T-cell (primary cell): ENCODE results near the gene LINC00237. TPM values are rescaled to one million over a fixed set of nuclear protein-coding genes. Genes with fewer than 3 reads are reported as not detected.
A peak's percentile ranks its signal among the peaks of the same experiment; 100 is the strongest.

Experiments
- ATAC-seq, 4 experiments: fragments of 200-7000 bp in 3 of 4; fragments of 150-1000 bp in 1 of 4; cut with Tn5 transposase; replicated peaks in 1 of 4; 1 replicate in 3 of 4; 2 replicates in 1 of 4; pipeline ENCODE4 v1.10.0; 2021; ENCODE audit warnings: moderate library complexity in 3 of 4, mild to moderate bottlenecking in 2 of 4, moderate number of reproducible peaks in 1 of 4
- CTCF ChIA-PET, 2 donors: fragments of 300-600 bp; sonication (Branson Sonifier 250); formaldehyde crosslinking; loops; one replicate each; lab custom pipeline; 2022; ENCODE audit warnings: antibody characterized with exemption in 2 of 2; lab: Charles Lee
- POLR2A ChIA-PET, 2 donors: fragments of 300-600 bp; sonication (Branson Sonifier 250); formaldehyde crosslinking; loops; one replicate each; lab custom pipeline; 2022; ENCODE audit warnings: antibody characterized with exemption in 2 of 2; lab: Charles Lee
- DNase-seq, 35 experiments: peaks; one replicate each; pipeline versions ENCODE4 v3.0.0 to v3.0.0-alpha.2; 2013 to 2023
- H3K27ac ChIP-seq: one replicate; pipeline ENCODE4 v1.5.1; 2013; ENCODE audit warnings: low read length
- H3K27me3 ChIP-seq, 2 experiments: replicated peaks in 1 of 2; 1 replicate in 1 of 2; 2 replicates in 1 of 2; pipeline versions ENCODE4 v1.6.1 to v1.7.0; 2013; ENCODE audit warnings: low read length in 1 of 2, mixed read lengths in 1 of 2; ENCODE audit not compliant: control insufficient read depth in 2 of 2, insufficient read depth in 2 of 2; ENCODE audit errors: extremely low read depth in 1 of 2
- H3K36me3 ChIP-seq, 2 donors: 1 replicate in 1 of 2; 2 replicates in 1 of 2; pipeline versions ENCODE4 v1.6.1 to v1.7.0; 2013; ENCODE audit warnings: low read length in 1 of 2; ENCODE audit not compliant: control insufficient read depth in 2 of 2, insufficient read depth in 1 of 2; ENCODE audit errors: extremely low read depth in 1 of 2
- H3K4me1 ChIP-seq, 2 experiments: 1 replicate in 1 of 2; 2 replicates in 1 of 2; pipeline versions ENCODE4 v1.6.1 to v1.7.0; 2013; ENCODE audit warnings: low read length in 2 of 2, mixed read lengths in 1 of 2; ENCODE audit not compliant: insufficient read depth in 2 of 2, control insufficient read depth in 1 of 2; ENCODE audit errors: extremely low read depth in 1 of 2
- H3K4me3 ChIP-seq, 2 donors: 1 replicate in 1 of 2; 2 replicates in 1 of 2; pipeline versions ENCODE4 v1.5.1 to v1.7.0; 2013; ENCODE audit warnings: mild to moderate bottlenecking in 2 of 2, low read length in 1 of 2, moderate library complexity in 1 of 2; ENCODE audit not compliant: control insufficient read depth in 1 of 2; ENCODE audit errors: extremely low read depth in 1 of 2
- H3K9me3 ChIP-seq: 2 replicates; pipeline ENCODE4 v1.7.0; 2013
- H3K27ac Mint-ChIP-seq, 2 donors: one replicate each; pipeline ENCODE4 v1.8.0; 2020 to 2021; ENCODE audit warnings: mild to moderate bottlenecking in 2 of 2, mixed read lengths in 2 of 2
- H3K27me3 Mint-ChIP-seq, 2 donors: one replicate each; pipeline ENCODE4 v1.8.0; 2021 to 2022; ENCODE audit warnings: mixed read lengths in 2 of 2
- H3K36me3 Mint-ChIP-seq: one replicate; pipeline ENCODE4 v1.8.0; 2021; ENCODE audit warnings: mixed read lengths
- H3K4me1 Mint-ChIP-seq, 3 donors: one replicate each; pipeline ENCODE4 v1.8.0; 2020 to 2022; ENCODE audit warnings: mixed read lengths in 3 of 3, mild to moderate bottlenecking in 1 of 3
- H3K4me3 Mint-ChIP-seq, 3 donors: one replicate each; pipeline ENCODE4 v1.8.0; 2020 to 2022; ENCODE audit warnings: mild to moderate bottlenecking in 3 of 3, mixed read lengths in 3 of 3, moderate library complexity in 3 of 3
- H3K9me3 Mint-ChIP-seq, 3 donors: one replicate each; pipeline ENCODE4 v1.8.0; 2020 to 2022; ENCODE audit warnings: mixed read lengths in 3 of 3
- WGBS: methylation state at CpG from one replicate; pipeline ENCODE4 v1.1.5; 2013; ENCODE audit warnings: missing lambda C conversion rate; ENCODE audit not compliant: insufficient coverage; 5-methylcytosine and 5-hydroxymethylcytosine counted together
- total RNA-seq, 35 experiments: library from RNA in 6 of 35; stranded (reverse) in 6 of 35; fragments of 120-200 nt in 1 of 35; gene quantifications; one replicate each; pipeline versions ENCODE4 v1.2.1 to v1.2.4 and lab custom pipeline; 2013 to 2026

The LINC00237 gene
- total RNA-seq (not detected), total RNA-seq (lab: John Stamatoyannopoulos, UW) (0 to 0.19 (median 0) reads per million in 29 experiments)
- total RNA-seq (2013), result not detected

- ATAC-seq (no peak), DNase-seq (no peak)
- no peaks in the 10 kb centered on the region for H3K36me3 ChIP-seq
- Mint-ChIP-seq H3K36me3 (no peaks in the 10 kb centered on the region), H3K4me3 (peak within 1 kb of the TSS in 1 of 3 donors; percentile 23), H3K4me1 (peaks cover 25 to 34% (median 27%) of the 10 kb centered on the region in 3 donors), H3K9me3 (no peaks in the 10 kb centered on the region), H3K27ac (no peak within 1 kb of the TSS), H3K27me3 (peaks cover 62 to 75% of the 10 kb centered on the region in 2 donors)
- CTCF ChIA-PET, result no interaction called here
- WGBS, result 11% methylated on average over 22 of the region's 43 CpGs
- H3K4me1 ChIP-seq, result peaks cover 5 to 41% of the 10 kb centered on the region in 2 experiments
- POLR2A ChIA-PET, result interaction anchor here in 1 of 2 donors (0.6 kb wide), 1 partner anchor 733 kb away, joined by 3 read pairs; no protein-coding TSS in a partner anchor
- no peak within 1 kb of the TSS for H3K4me3 ChIP-seq
- H3K27me3 ChIP-seq, result peaks cover 36 to 64% of the 10 kb centered on the region in 2 experiments
- no peak within 1 kb of the TSS for H3K27ac ChIP-seq
- H3K9me3 ChIP-seq, result no peaks in the 10 kb centered on the region
Measured at GRCh38 chr20:21106171-21107017, at the start of gene LINC00237. Gene LINC00237 (minus strand): TSS chr20:21106358.

DNA sequence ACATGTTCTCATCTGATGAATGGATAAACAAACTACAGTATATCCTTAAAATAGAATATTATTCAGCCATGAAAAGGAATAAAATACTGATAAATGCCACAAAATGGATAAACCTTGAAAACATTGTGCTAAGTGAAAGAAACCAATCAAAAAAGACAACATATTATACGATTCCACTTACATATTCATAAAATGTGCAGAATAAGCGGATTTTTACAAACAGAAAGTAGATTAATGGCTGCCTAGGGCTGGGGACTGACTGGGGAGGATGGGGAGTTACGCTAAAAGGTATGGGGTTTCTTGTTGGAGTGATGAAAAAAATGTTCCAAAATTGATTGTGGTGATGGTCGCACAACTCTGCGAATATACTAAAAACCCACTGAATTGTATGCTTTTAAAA lies 49.1 kb upstream of the LINC00237 start:
- ChIA-PET POLR2A (interaction anchor here in 1 of 2 donors (0.6 kb wide), 1 partner anchor 23 kb away, joined by 4 read pairs; no protein-coding TSS in a partner anchor), CTCF (no interaction called here)
- no peak overlapping the region for H3K4me3 ChIP-seq
- no peak for ATAC-seq
- Mint-ChIP-seq H3K4me3 (no peak overlapping the region), H3K9me3 (peaks cover 0 to 2% (median under 1%) of the 10 kb centered on the region in 3 donors), H3K27ac (no peak overlapping the region), H3K27me3 (no peaks in the 10 kb centered on the region), H3K36me3 (peaks cover 43% of the 10 kb centered on the region), H3K4me1 (peaks cover 0 to 9% (median 4%) of the 10 kb centered on the region in 3 donors)
- no peak overlapping the region for H3K27ac ChIP-seq
- H3K36me3 ChIP-seq, result no peaks in the 10 kb centered on the region
- H3K27me3 ChIP-seq, result no peaks in the 10 kb centered on the region
- H3K4me1 ChIP-seq, result no peaks in the 10 kb centered on the region
- DNase-seq, result no peak
- no peaks in the 10 kb centered on the region for H3K9me3 ChIP-seq
- 100% methylated on average over 1 of the region's 5 CpGs for WGBS

GRCh38 chr20:21154692-21155091 lies 48.5 kb upstream of the LINC00237 start:
- ATAC-seq (no peak), DNase-seq (no peak)
- Histone ChIP-seq H3K4me1 (no peaks in the 10 kb centered on the region), H3K9me3 (no peaks in the 10 kb centered on the region), H3K36me3 (peaks cover 0 to 1% of the 10 kb centered on the region in 2 donors), H3K27me3 (no peaks in the 10 kb centered on the region), H3K27ac (no peak overlapping the region), H3K4me3 (no peak overlapping the region)
- no CpG with 5 or more reads among the region's 2 CpGs for WGBS
- H3K36me3 Mint-ChIP-seq, result peaks cover 40% of the 10 kb centered on the region
- POLR2A ChIA-PET, result no interaction called here
- CTCF ChIA-PET, result no interaction called here
- no peaks in the 10 kb centered on the region for H3K27me3 Mint-ChIP-seq
- H3K9me3 Mint-ChIP-seq, result peaks cover 0 to 2% (median 0%) of the 10 kb centered on the region in 3 donors
- peaks cover 0 to 7% (median 4%) of the 10 kb centered on the region in 3 donors for H3K4me1 Mint-ChIP-seq
- no peak overlapping the region for H3K27ac Mint-ChIP-seq
- H3K4me3 Mint-ChIP-seq, result no peak overlapping the region

DNA sequence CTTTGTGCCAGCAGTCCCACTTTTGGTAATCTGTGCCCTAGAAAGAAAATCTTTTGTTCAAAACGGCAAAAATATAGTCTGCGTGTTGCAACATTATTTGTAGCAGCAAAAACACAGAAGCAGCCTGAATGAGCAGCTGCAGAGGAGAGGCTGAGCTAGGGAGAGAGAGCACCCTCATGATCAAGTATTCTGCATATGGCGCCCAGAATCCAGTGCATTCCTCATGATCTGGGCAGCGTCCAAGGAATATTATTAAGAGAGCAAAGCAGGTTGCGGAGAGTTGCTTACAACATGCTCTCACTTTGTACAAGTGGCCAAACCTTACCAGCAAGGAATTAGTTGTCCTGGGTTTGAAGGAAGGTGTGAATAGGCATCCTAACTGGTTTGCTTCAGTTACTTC lies 45.6 kb upstream of the LINC00237 start:
- Mint-ChIP-seq H3K27ac (no peak overlapping the region), H3K4me3 (no peak overlapping the region), H3K4me1 (no peaks in the 10 kb centered on the region), H3K27me3 (no peaks in the 10 kb centered on the region), H3K36me3 (peaks cover 64% of the 10 kb centered on the region), H3K9me3 (peaks cover 0 to 2% (median 0%) of the 10 kb centered on the region in 3 donors)
- no peak overlapping the region for H3K4me3 ChIP-seq
- no peaks in the 10 kb centered on the region for H3K4me1 ChIP-seq
- DNase-seq (no peak), ATAC-seq (no peak)
- H3K27me3 ChIP-seq, result no peaks in the 10 kb centered on the region
- H3K36me3 ChIP-seq, result peaks cover 0 to 12% of the 10 kb centered on the region in 2 donors
- WGBS, result 93% methylated on average over 5 of the region's 5 CpGs
- POLR2A ChIA-PET, result no interaction called here
- CTCF ChIA-PET, result interaction anchor here in 1 of 2 donors (0.6 kb wide), 1 partner anchor 17 kb away, joined by 3 read pairs; no protein-coding TSS in a partner anchor
- H3K27ac ChIP-seq, result no peak overlapping the region
- no peaks in the 10 kb centered on the region for H3K9me3 ChIP-seq

GRCh38 chr20:21149344-21149743 lies 43.2 kb upstream of the LINC00237 start:
- H3K4me3 ChIP-seq, result no peak overlapping the region
- H3K27me3 ChIP-seq, result no peaks in the 10 kb centered on the region
- H3K4me1 ChIP-seq, result no peaks in the 10 kb centered on the region
- no peak overlapping the region for H3K4me3 Mint-ChIP-seq
- peaks cover 0 to 12% of the 10 kb centered on the region in 2 donors for H3K36me3 ChIP-seq
- POLR2A ChIA-PET, result no interaction called here
- H3K9me3 ChIP-seq, result no peaks in the 10 kb centered on the region
- 91% methylated on average over 9 of the region's 9 CpGs for WGBS
- CTCF ChIA-PET, result no interaction called here
- H3K27me3 Mint-ChIP-seq, result no peaks in the 10 kb centered on the region
- no peak overlapping the region for H3K27ac Mint-ChIP-seq
- no peaks in the 10 kb centered on the region for H3K9me3 Mint-ChIP-seq
- H3K27ac ChIP-seq, result no peak overlapping the region
- DNase-seq, result no peak
- H3K36me3 Mint-ChIP-seq, result peaks cover 60% of the 10 kb centered on the region
- no peak for ATAC-seq
- no peaks in the 10 kb centered on the region for H3K4me1 Mint-ChIP-seq

DNA sequence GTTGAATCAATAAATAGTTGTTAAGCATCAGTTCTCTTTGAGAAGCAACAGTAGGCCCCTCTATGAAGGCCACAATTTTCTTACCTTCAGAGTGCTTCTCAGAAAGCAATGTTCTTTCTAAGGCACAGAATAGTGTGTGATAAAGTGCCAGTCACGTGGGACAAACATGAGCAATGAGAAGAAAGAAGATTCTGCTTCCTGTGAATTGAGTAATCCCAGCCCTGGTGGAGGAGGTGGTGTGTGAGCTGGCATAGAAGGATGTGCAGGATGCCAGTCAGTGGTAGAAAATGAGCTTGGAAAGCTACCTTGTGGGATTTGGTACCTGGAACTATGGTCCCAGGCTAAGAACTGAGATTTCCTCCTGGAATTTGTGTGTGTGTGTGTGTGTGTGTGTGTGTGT lies 41.4 kb upstream of the LINC00237 start:
- ChIA-PET CTCF (interaction anchor here in 1 of 2 donors (0.6 kb wide), 1 partner anchor 60 kb away, joined by 3 read pairs; no protein-coding TSS in a partner anchor), POLR2A (no interaction called here)
- H3K36me3 Mint-ChIP-seq, result peaks cover 55% of the 10 kb centered on the region

More for the DNA sequence above, 41.4 kb upstream of the LINC00237 start:
- H3K27me3 Mint-ChIP-seq, result no peaks in the 10 kb centered on the region
- 69% methylated on average over 1 of the region's 1 CpG for WGBS
- H3K4me3 ChIP-seq, result no peak overlapping the region
- H3K9me3 ChIP-seq, result no peaks in the 10 kb centered on the region
- H3K4me3 Mint-ChIP-seq, result no peak overlapping the region
- no peaks in the 10 kb centered on the region for H3K4me1 ChIP-seq
- no peak for ATAC-seq
- DNase-seq, result no peak
- H3K27me3 ChIP-seq, result no peaks in the 10 kb centered on the region
- no peaks in the 10 kb centered on the region for H3K4me1 Mint-ChIP-seq
- no peaks in the 10 kb centered on the region for H3K9me3 Mint-ChIP-seq
- H3K27ac Mint-ChIP-seq, result no peak overlapping the region
- no peak overlapping the region for H3K27ac ChIP-seq
- peaks cover 0 to 12% of the 10 kb centered on the region in 2 donors for H3K36me3 ChIP-seq
